GM21515 (cell line): Measurements from ENCODE around the gene MEIKIN.

ENCODE experiments used
- ATAC-seq: cut with Tn5 transposase; IDR thresholded peaks from one replicate; pipeline ENCODE4 v1.9.1; 2021; ENCODE audit not compliant: unreplicated experiment

The MEIKIN gene

DNA sequence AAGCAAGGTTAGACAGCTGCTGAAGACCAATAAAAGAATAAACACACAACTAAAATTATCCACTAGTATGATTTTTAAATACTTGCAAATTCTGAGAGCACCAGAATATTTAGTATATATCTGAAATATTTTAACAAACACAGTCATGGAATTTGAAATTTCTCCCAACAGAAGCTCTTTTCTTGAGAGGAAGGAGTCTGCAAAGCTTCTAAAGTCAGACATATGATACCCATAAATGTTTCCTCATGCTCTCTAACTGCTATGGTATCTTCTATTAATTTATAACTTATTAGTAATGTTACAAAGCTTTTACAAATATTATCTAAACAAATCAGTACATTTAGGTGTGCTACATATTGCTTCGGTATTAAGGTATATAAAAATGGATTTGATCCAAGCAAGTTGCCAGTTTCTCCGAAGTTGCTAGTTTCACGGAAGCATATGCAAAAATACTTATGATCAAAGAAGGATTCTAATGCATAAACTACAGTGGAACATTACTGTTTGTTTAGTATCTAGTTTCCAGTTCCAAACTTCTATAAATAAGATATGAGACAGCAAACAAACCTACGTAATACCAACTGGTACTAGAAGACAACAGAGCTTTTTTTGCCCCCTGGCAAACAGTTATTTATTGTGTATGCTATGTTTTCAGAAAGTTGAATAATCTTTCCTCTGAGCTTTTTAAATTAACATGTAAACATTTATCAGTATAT is 170.7 kb downstream of the MEIKIN start:
- ATAC-seq, result no peak

DNA sequence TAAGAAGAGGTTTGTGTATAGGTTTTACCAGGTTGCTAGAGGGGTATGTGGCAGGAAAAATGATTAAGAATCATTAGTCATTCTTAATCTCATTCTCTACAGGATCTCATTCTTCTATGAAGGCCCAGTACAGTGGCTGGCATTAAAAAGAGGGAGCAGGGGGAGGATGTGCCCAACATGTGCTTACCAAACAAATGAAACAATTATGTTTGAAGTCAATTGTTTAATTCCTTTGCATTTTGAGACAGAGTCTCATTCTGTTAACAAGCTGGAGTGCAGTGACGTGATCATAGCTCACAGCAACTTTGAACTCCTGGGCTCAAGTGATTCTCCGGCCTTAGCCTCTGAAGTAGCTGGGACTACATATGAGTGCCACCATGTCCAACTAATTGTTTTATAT is 171.7 kb downstream of the MEIKIN start:
- no peak for ATAC-seq

DNA sequence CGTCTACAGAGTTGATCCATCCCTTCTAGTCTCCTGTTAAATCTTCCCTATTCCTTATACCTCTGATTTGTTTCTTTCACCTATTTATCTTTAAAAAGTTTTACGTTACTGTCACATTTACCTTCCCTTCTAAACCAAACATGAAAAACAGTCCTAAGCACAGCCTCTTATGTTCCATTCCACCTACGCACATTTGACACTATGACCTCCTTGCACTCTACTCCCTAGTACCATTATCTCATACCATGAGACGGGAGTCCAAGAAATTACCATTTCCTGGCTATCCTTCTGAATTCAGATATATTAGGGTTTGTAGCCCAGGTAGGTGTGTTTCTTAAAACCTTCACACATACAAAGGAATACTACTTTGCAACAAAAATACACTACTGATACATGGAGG is 173.8 kb downstream of the MEIKIN start:
- no peak for ATAC-seq

DNA sequence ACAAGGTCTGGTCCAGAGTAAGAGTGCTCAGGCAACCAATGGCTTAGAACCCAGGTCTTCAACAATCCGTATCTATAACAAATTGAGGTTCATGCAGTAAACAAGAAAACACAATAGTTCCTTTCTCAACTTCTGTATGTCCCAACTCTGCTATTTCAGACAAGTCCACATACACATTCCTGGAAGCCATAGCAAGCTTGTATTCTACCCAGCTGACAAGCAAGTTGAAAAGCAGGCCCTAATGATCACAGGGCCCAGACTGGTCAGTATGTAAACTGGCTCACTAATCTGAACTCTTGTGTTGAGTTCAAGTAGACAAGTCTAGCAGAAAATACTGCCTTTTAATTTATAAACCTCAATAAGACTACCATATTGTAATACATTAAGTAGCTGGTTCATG is 175.5 kb downstream of the MEIKIN start:
- no peak for ATAC-seq

DNA sequence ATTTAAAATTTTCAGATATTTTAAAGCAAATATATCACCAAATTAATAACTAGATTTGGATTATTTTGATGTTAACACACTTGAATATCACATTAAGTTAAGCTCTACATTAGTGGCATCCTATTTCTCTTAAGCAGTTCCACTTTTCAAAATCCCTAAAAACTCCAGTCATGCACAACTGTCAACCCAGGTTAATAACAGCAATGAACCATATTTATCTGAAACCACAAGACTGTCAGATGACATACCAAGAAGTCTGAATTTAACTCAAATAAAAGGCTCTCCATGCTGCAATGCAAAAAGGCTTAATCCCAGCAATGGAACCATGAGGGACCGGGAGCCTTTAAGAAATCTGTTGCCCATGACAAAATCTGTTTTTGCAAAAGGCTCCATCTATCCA is 176.1 kb downstream of the MEIKIN start:
- ATAC-seq, result no peak

DNA sequence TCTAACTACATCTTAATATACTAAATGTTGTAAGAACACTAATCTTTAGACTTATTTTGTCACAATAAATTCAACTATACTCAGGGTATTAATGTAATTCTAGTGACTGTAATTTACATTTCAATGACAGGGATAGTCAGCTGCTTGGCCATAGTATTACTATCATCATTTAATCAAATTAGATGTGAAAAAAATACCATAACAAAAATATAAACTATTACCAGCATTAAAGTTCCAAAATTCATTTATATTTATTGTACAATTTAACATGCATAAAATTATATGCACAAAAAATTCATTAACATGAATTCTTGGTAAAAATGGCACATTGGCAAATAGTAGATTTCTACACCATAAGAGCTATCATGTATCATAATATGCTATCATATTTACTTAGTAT is 177.6 kb downstream of the MEIKIN start:
- no peak for ATAC-seq

DNA sequence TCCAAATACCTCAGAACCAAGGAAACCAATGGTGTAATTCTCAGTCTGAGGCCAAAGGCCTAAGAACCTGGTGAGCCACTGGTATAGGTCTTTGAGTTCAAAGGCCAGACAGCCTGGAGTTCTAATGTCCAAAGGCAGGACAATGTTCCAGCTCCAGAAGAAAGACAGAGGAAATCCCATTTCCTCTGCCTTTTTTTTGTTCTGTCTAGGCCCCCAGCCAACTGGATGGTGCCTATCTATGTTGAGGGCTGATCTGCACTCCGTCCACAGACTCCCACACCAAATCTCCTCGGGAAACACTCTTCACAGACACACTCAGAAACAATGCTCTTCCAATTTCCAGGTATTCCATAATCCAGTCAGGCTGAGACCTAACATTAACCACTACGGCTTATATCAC is 178.8 kb downstream of the MEIKIN start:
- ATAC-seq, result no peak

DNA sequence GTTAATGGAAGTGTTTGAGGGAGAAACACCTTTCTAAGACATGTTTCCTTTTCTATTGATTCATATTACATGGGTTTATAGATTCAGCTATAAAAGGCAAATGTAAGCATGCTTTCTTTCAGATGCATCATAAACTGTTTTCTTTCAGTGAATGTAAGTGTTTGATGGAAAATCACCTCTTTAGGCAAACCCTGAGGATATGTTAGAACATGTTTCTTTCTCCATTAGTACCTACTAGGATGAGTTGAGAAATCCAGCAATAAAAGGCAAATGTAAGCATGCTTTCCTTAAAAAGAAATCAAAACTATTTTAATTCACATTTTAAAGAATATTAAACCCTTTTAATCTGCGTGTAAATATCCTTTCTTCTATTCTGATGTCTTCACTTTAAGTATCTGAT is 180.2 kb downstream of the MEIKIN start:
- ATAC-seq, result no peak

DNA sequence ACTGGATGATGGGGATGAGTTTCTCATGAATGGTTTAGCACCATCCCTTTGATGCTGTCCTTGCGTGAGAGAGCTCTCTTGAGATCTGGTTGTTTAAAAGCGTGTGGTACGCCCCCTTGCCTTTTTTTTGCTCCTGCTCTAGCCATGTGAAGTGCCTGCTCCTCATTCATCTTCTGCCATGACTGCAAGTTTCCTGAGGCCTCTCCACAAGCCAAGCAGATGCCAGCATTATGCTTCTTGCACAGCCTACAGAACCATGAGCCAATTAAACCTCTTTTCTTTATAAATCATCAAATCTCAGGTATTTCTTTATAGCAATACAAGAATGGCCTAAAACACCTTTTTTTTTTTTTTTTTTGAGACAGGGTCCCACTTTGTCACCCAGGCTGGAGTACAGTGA is 181.5 kb downstream of the MEIKIN start:
- no peak for ATAC-seq

DNA sequence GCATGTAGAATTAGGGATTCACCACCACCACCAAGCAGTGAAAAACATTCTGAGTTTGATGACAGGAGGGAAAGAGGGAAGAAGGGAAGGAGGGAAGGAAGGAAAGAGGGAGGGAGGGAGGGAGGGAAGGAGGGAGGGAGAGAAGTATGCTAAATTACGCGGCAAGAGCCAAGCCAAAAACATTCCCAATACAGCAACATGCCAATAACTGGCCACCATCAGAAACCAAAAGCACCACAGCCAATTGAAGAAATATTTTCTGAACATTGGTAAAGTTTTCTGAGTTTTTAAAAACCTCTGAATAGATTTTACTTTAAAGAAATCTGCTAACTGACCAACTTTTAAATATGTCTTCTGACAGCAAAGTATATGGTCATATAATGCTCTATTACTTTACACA is 184.7 kb downstream of the MEIKIN start:
- no peak for ATAC-seq

DNA sequence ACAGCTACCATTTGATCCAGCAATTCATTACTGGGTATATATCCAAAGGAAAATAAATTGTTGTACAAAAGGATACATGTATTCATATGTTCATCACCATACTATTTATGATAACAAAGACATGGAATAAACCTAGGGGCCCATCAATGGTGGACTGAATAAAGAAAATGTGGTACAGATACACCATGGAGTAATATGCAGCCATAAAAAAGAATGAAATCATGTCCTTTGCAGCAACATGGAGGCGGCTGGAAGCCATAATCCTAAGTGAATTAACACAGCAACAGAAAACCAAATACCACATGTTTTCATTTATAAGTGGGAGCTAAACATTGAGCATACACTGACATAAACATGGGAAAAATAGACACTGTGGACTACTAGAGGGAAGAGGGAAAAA is 185.8 kb downstream of the MEIKIN start:
- no peak for ATAC-seq

DNA sequence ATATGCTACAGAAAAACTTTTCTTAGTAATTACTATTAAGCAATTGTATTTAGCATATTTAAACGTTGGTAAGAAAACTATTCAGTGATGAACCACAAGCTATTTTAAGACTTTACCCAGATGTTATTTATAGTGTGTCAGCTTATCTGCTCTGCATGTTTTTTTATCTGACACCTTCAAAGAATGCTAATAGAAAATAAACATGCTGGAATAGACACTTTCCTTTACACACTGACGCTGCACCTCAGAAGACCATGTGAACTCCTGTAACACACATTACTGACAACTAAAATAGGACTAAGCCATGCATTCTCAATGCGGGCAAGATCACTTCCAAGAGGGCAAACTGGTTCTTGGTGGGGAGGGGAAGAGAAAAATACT is 187.0 kb downstream of the MEIKIN start:
- ATAC-seq, result no peak

DNA sequence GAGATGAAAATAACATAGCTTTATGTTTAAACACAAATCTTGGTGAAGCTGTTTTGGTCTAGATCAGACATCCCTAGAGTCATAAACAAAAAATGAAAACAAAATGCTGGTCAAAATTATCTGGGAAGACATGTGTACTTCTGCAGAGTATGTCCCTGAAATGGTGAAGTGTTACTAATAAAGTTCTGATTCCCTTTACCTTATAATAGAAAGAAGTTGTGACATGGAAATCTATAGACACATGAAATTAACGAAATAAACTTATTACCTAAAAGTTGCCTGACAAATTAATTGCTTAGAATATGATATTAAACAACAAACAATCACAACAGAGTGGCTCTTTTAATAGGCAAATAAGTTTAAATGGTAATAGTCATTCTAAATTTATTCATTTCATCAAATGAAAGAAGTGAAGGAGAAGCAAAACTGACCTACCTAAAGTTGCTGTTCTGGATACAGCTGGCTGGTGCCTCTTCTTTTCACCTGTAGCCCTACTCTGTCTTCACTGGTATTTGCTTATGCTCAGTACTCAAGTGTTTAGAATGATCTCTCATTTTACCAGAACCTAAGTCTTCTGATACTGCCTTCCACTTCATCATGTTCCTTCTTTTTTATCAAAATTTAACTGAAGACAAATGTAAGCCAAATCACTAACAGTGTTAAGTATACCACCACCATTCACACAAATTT is 187.5 kb downstream of the MEIKIN start:
- ATAC-seq, result no peak
